ENCODE results near the gene GJD3.
A peak's percentile ranks its signal among the peaks of the same experiment; 100 is the strongest.
"Not testable (repeated sequence)": the region's sequence is repeated elsewhere in the genome, so short reads cannot be mapped to it uniquely, and the experiment has no call there.

The GJD3 gene

GRCh38 chr17:40364121-40364861 is at the start of gene GJD3:
TSS of gene GJD3 (minus strand) at chr17:40364737. CDS start at chr17:40363815, 922 bp downstream.
- no peak for DNase-seq

GRCh38 chr17:40414312-40414711 is 49.8 kb upstream of the GJD3 start:
- DNase-seq = not testable (repeated sequence)

- no peak for DNase-seq
These were observed 48.3 kb upstream of the GJD3 start for GRCh38 chr17:40412880-40413279.

- no peak for DNase-seq
These were observed 47.3 kb upstream of the GJD3 start for GRCh38 chr17:40411821-40412220.

- DNase-seq = no peak
These were observed 45.5 kb upstream of the GJD3 start for GRCh38 chr17:40410082-40410481.

- not testable (repeated sequence) for DNase-seq
These were observed 45.0 kb upstream of the GJD3 start for GRCh38 chr17:40409540-40409939.

- DNase-seq = no peak
These were observed 42.9 kb upstream of the GJD3 start for GRCh38 chr17:40407460-40407859.

- no peak for DNase-seq
These were observed 39.5 kb upstream of the GJD3 start for GRCh38 chr17:40404003-40404402.

GRCh38 chr17:40402668-40403067 is 38.1 kb upstream of the GJD3 start:
- no peak for DNase-seq

GRCh38 chr17:40399185-40399584 is 34.6 kb upstream of the GJD3 start:
- DNase-seq = peak; percentile 54

- DNase-seq = not testable (repeated sequence)
These were observed 22.0 kb upstream of the GJD3 start for GRCh38 chr17:40386555-40386954.

GRCh38 chr17:40382251-40382650 is 17.7 kb upstream of the GJD3 start:
- DNase-seq = no peak

GRCh38 chr17:40378966-40379365 is 14.4 kb upstream of the GJD3 start:
- DNase-seq = no peak

GRCh38 chr17:40377832-40378231 is 13.3 kb upstream of the GJD3 start:
- no peak for DNase-seq

GRCh38 chr17:40376541-40376940 is 12.0 kb upstream of the GJD3 start:
- DNase-seq = not testable (repeated sequence)

- not testable (repeated sequence) for DNase-seq
These were observed 11.2 kb upstream of the GJD3 start for GRCh38 chr17:40375786-40376185.

- DNase-seq = no peak
These were observed 10.4 kb upstream of the GJD3 start for GRCh38 chr17:40374821-40375498.

- DNase-seq = no peak
These were observed 9.5 kb upstream of the GJD3 start for GRCh38 chr17:40373999-40374398.

GRCh38 chr17:40373324-40373723 is 8.8 kb upstream of the GJD3 start:
- peak; percentile 53 for DNase-seq

- DNase-seq = not testable (repeated sequence)
These were observed 8.1 kb upstream of the GJD3 start for GRCh38 chr17:40372644-40373043.

GRCh38 chr17:40372031-40372430 is 7.5 kb upstream of the GJD3 start:
- DNase-seq = no peak

- DNase-seq = no peak
These were observed 6.9 kb upstream of the GJD3 start for GRCh38 chr17:40371261-40371929.

- DNase-seq = no peak
These were observed 5.4 kb upstream of the GJD3 start for GRCh38 chr17:40369923-40370322.

GRCh38 chr17:40367728-40368127 is 3.2 kb upstream of the GJD3 start:
- not testable (repeated sequence) for DNase-seq

Data from HCEC 1CT (cell line).